Measurements from ENCODE around the gene ATP10B.

ATP10B gene

GRCh38 chr5:160773646-160774410 is 78.2 kb downstream of the ATP10B start:
- TF ChIP-seq ZFX (IDR thresholded peaks at IDR 0.05): no peak
- TF ChIP-seq CTCF (conservative IDR thresholded peaks at IDR 0.05): no peak
- H3K27ac ChIP-seq: no peak overlapping the region

- no peak overlapping the region for H3K27ac ChIP-seq
- TF ChIP-seq ZFX (IDR thresholded peaks at IDR 0.05) (no peak), CTCF (conservative IDR thresholded peaks at IDR 0.05) (no peak)
Measured at GRCh38 chr5:160772854-160773253, 79.2 kb downstream of the ATP10B start.

- TF ChIP-seq ZFX (IDR thresholded peaks at IDR 0.05) (no peak), CTCF (conservative IDR thresholded peaks at IDR 0.05) (no peak)
- no peak overlapping the region for H3K27ac ChIP-seq
Measured at GRCh38 chr5:160770718-160771117, 81.3 kb downstream of the ATP10B start.

DNA sequence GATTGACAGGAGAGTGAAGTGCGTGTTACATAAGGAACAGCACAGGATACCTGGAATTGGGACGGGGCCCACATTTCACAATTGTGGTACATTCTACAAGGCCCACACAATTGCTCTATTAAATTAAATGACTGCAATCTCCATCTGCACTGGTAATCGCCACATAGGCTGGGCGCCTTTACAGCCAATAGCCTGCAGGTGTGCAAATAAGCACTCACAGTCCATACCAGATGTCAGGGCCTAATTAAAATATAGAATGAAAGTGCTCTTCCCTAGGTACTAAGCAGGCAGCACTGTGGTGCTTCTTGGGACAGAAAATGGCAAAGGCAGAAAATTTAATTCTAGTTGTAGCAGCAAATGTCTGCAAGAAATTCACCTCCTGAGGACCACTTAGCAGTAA is 82.7 kb downstream of the ATP10B start:
- no peak overlapping the region for H3K27ac ChIP-seq
- TF ChIP-seq CTCF (conservative IDR thresholded peaks at IDR 0.05): no peak
- TF ChIP-seq ZFX (IDR thresholded peaks at IDR 0.05): no peak

GRCh38 chr5:160767062-160767461 is 84.9 kb downstream of the ATP10B start:
- TF ChIP-seq ZFX (IDR thresholded peaks at IDR 0.05) (no peak), CTCF (conservative IDR thresholded peaks at IDR 0.05) (no peak)
- H3K27ac ChIP-seq: no peak overlapping the region

DNA sequence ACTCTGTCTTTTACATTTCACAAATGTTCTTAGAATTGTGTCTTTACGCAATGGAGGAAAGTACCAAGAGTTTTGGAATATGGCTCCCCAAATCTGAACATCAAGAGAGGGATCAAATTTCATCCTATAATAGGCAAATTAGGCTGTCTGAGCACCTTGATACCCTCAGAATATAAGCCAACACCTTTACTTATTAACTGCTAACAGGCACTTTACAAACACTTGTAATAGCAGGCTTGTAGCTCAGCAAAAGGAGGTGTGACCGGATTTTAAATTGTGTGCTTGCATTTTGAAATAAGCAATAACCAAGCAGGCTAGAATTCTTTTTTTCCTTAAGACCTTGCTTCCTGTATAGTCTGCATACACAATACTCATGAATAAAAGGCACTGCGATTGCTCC is 92.0 kb downstream of the ATP10B start:
- no peak for TF ChIP-seq CTCF (conservative IDR thresholded peaks at IDR 0.05)
- TF ChIP-seq ZFX (IDR thresholded peaks at IDR 0.05): no peak
- no peak overlapping the region for H3K27ac ChIP-seq

DNA sequence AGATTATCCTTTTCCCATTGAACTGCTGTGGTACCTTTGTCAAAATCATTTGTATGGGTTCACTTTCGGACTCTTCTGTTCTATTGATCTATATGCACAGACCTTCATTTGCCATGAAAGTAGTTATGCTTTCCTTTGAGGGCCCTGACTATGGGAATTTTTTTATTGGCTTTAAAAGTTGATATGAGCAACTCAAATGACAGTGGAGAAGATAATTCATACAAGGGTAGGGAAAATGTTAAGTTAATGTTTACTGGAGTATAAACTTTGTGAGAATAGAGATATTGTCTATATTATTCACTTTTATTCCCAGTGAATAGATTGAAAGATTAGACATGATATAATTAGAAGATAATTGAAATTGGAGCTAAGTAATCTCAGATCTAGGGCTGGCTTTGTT is 94.8 kb downstream of the ATP10B start:
- TF ChIP-seq ZFX (IDR thresholded peaks at IDR 0.05) (no peak), CTCF (conservative IDR thresholded peaks at IDR 0.05) (no peak)

More for the DNA sequence above, 94.8 kb downstream of the ATP10B start:
- no peak overlapping the region for H3K27ac ChIP-seq
